ENCODE measurements around the gene MZF1. TPM values are rescaled to one million over a fixed set of nuclear protein-coding genes. Genes with fewer than 3 reads are reported as not detected.

Gene MZF1
- total RNA-seq, 2 experiments from 2014 or later, result 13.3 to 14.4 TPM

DNA sequence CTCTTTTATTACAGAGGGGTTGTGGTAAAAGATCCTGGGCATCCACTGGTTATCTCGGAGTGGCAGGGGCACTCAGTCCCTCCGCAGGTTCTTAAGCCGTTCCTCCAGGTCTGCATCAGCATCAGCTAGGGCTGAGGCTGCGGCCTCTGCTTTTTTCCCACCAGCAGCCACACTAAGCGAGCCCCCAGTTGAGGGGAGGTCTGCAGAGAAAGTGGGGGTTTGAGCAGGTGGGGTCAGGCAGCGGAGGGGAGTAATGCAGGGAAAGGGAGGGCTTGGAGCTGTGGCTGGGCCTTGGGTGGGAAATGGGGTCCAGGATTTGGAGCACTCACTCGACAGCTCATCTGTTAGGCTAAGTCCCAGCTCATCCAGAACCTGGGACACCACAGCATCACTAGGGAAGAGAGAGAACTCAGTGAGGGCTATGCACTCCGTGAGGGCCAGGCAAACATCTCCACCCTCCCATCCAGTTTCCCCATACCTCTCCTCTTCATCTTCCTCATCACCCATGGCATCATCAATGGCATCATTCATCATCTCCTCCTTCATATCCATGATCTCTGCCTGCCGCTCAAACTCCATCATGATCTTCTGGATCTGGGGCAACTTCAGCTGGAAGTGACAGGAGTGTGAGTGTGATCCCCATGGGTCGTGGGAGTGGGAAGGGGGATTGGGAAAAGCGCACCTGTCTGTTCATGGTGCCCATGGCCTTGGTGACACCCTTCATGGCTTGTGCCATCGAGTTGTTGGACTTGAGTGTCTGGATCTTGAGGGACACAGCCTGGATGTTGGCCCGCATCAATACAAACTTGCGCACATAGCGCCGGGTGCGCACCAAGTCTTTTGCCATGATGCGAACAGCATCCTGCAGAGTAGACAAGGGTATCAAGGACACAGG, 21.3 kb downstream of the MZF1 start:
- POLR2A ChIA-PET, result no interaction called here
- Mint-ChIP-seq H3K4me3 (no peak overlapping the region), H3K27me3 (no peaks in the 10 kb centered on the region), H3K36me3 (peaks cover 66% of the 10 kb centered on the region), H3K9me3 (no peaks in the 10 kb centered on the region), H3K27ac (no peak overlapping the region), H3K4me1 (ENCODE audit: low read depth) (peaks cover 55% of the 10 kb centered on the region)
- DNase-seq, result no peak
- CTCF ChIA-PET, result interaction anchor here (0.7 kb wide), 1 partner anchor 260 kb away, joined by 3 read pairs; no protein-coding TSS in a partner anchor
- intact Hi-C loops (cut with micrococcal nuclease), result no loop called here

DNA sequence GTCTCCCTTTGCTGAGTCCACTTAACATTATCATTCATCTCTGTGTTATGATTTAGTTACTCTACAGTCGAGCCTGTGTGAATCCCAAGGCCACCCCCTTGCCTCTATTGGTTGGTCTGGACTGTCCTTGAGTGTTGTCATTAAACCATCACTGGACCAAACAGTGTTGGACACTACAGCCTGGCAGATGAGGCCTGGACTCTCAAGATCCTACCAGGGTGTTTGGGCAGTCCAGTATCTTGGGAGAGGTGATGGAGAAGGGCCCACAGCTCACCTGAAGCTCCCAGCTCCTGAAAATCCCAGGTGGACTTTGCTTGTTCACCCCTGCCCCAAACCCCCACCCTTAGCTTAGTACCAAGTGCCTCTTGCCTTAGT, 22.0 kb downstream of the MZF1 start:
- POLR2A ChIA-PET, result no interaction called here
- CTCF ChIA-PET, result interaction anchor here (0.7 kb wide), 1 partner anchor 259 kb away, joined by 3 read pairs; no protein-coding TSS in a partner anchor
- DNase-seq, result no peak
- H3K27me3 Mint-ChIP-seq, result no peaks in the 10 kb centered on the region
- H3K9me3 Mint-ChIP-seq, result no peaks in the 10 kb centered on the region
- H3K4me3 Mint-ChIP-seq, result no peak overlapping the region
- H3K4me1 Mint-ChIP-seq (ENCODE audit: low read depth), result peaks cover 55% of the 10 kb centered on the region
- intact Hi-C loops (cut with micrococcal nuclease), result no loop called here
- peaks cover 66% of the 10 kb centered on the region for H3K36me3 Mint-ChIP-seq
- H3K27ac Mint-ChIP-seq, result no peak overlapping the region

DNA sequence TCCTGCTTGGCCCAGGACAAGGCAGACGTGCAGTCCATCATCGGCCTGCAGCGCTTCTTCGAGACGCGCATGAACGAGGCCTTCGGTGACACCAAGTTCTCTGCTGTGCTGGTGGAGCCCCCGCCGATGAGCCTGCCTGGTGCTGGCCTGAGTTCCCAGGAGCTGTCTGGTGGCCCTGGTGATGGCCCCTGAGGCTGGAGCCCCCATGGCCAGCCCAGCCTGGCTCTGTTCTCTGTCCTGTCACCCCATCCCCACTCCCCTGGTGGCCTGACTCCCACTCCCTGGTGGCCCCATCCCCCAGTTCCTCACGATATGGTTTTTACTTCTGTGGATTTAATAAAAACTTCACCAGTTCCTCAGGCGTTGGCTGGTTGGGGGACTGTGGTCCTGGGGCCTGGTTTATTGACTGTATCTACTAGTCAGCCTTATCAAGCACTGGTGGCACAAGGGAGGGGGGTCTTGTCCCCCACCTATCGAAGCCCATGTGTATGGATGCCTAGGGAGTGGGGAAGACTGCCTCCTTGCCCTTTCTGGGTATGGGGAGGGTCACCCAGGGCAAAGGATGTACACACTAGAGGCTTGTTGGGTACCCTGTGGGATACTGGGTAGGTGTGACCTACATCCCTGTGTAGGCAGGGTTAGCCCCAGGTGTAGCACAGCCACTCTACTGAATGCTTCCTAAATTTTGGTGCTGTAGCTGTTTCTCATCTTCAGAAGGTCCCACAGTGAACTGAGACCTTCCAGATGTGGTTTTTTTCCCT, 22.6 kb downstream of the MZF1 start:
- no peak for DNase-seq
- POLR2A ChIA-PET, result no interaction called here
- CTCF ChIA-PET, result interaction anchor here (0.8 kb wide), 1 partner anchor 31 kb away, joined by 3 read pairs; the partner anchor contains the start of gene ZBTB45
- Mint-ChIP-seq H3K9me3 (no peaks in the 10 kb centered on the region), H3K4me3 (no peak overlapping the region), H3K36me3 (peaks cover 69% of the 10 kb centered on the region), H3K27me3 (no peaks in the 10 kb centered on the region), H3K27ac (no peak overlapping the region), H3K4me1 (ENCODE audit: low read depth) (peaks cover 56% of the 10 kb centered on the region)
- intact Hi-C loops (cut with micrococcal nuclease), result no loop called here

DNA sequence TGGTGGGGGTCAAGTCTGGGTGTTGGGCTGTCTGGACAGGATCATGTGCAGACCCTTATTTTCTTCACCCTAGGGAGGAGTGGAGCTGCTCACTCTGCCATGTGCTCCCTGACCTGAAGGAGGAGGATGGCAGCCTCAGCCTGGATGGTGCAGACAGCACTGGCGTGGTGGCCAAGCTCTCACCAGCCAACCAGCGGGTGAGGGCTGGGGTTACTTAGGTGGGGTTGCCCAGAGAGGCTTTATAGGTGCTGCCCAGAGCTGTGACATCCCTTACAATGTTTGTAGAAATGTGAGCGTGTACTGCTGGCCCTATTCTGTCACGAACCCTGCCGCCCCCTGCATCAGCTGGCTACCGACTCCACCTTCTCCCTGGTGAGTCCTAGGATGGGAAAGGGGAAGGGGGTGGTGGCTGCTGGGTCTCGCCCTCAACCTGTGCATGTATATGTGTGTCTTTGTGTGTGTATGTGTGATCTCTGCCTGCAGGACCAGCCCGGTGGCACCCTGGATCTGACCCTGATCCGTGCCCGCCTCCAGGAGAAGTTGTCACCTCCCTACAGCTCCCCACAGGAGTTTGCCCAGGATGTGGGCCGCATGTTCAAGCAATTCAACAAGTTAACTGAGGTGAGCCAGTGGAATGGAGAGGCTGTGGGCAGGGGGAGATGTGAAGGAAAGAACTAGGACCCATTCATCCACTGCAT, 23.3 kb downstream of the MZF1 start:
- H3K4me3 Mint-ChIP-seq, result no peak overlapping the region
- H3K36me3 Mint-ChIP-seq, result peaks cover 70% of the 10 kb centered on the region
- peak overlapping the region; percentile 42 for H3K27ac Mint-ChIP-seq
- DNase-seq, result no peak
- H3K4me1 Mint-ChIP-seq (ENCODE audit: low read depth), result peaks cover 51% of the 10 kb centered on the region
- ChIA-PET CTCF (interaction anchor here (0.8 kb wide), 1 partner anchor 30 kb away, joined by 3 read pairs; the partner anchor contains the start of gene ZBTB45), POLR2A (no interaction called here)
- H3K9me3 Mint-ChIP-seq, result no peaks in the 10 kb centered on the region
- intact Hi-C loops (cut with micrococcal nuclease), result no loop called here
- no peaks in the 10 kb centered on the region for H3K27me3 Mint-ChIP-seq

DNA sequence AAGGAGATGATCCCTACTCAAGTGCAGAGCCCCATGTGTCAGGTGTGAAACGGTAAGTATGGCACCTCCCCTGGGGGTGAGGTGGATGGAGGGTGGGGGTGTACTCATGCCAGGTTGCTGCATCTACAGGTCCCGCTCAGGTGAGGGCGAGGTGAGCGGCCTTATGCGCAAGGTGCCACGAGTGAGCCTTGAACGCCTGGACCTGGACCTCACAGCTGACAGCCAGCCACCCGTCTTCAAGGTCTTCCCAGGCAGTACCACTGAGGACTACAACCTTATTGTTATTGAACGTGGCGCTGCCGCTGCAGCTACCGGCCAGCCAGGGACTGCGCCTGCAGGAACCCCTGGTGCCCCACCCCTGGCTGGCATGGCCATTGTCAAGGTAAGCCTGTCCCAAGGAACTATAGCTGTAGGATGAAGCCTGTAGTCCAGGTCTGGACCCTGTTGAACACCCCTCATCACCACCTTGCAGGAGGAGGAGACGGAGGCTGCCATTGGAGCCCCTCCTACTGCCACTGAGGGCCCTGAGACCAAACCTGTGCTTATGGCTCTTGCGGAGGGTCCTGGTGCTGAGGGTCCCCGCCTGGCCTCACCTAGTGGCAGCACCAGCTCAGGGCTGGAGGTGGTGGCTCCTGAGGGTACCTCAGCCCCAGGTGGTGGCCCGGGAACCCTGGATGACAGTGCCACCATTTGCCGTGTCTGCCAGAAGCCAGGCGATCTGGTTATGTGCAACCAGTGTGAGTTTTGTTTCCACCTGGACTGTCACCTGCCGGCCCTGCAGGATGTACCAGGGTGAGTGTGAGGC, 24.1 kb downstream of the MZF1 start:
- ChIA-PET CTCF (interaction anchor here (1.2 kb wide), 1 partner anchor 35 kb away, joined by 3 read pairs; no protein-coding TSS in a partner anchor), POLR2A (no interaction called here)
- H3K27ac Mint-ChIP-seq, result no peak overlapping the region
- no peaks in the 10 kb centered on the region for H3K9me3 Mint-ChIP-seq
- intact Hi-C loops (cut with micrococcal nuclease), result no loop called here
- peaks cover 45% of the 10 kb centered on the region for H3K4me1 Mint-ChIP-seq (ENCODE audit: low read depth)
- DNase-seq, result no peak
- no peaks in the 10 kb centered on the region for H3K27me3 Mint-ChIP-seq
- no peak overlapping the region for H3K4me3 Mint-ChIP-seq
- H3K36me3 Mint-ChIP-seq, result peaks cover 65% of the 10 kb centered on the region

DNA sequence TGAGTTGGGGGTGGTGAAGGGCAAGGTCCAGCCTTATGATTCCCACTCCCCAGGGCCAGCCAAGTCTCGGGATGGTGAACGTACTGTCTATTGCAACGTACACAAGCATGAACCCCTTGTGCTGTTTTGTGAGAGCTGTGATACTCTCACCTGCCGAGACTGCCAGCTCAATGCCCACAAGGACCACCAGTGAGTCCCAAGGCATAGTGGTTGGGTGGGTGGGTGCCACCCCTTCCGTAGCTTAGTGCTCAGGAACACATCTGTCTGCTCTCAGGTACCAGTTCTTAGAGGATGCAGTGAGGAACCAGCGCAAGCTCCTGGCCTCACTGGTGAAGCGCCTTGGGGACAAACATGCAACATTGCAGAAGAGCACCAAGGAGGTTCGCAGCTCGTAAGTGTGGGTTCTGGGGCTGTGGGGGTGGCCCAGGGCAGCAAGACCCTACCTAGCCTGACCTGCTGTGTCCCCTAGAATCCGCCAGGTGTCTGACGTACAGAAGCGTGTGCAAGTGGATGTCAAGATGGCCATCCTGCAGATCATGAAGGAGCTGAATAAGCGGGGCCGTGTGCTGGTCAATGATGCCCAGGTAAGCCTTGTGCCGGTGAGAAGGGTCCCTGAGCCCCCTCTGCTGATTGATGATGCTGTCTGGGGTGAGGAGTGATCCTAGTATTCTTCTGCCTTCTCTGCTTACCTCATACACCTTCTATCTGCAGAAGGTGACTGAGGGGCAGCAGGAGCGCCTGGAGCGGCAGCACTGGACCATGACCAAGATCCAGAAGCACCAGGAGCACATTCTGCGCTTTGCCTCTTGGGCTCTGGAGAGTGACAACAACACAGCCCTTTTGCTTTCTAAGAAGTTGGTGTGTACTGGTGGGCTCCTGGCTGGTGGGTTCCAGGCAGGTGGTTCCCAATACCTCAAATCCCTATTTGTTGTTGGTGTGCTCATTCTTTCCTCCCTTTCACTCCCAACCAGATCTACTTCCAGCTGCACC, 25.5 kb downstream of the MZF1 start:
- DNase-seq, result no peak
- ChIA-PET POLR2A (interaction anchor here (0.8 kb wide), 1 partner anchor 15 kb away, joined by 3 read pairs; no protein-coding TSS in a partner anchor), CTCF (interaction anchor here (5.1 kb wide), 1 partner anchor 28 kb away, joined by 61 read pairs; the partner anchor contains the start of gene ZBTB45)
- Mint-ChIP-seq H3K9me3 (no peaks in the 10 kb centered on the region), H3K27ac (peak overlapping the region; percentile 28), H3K36me3 (peaks cover 57% of the 10 kb centered on the region), H3K4me1 (ENCODE audit: low read depth) (peaks cover 39% of the 10 kb centered on the region), H3K4me3 (no peak overlapping the region), H3K27me3 (no peaks in the 10 kb centered on the region)
- intact Hi-C loops (cut with micrococcal nuclease), result no loop called here

DNA sequence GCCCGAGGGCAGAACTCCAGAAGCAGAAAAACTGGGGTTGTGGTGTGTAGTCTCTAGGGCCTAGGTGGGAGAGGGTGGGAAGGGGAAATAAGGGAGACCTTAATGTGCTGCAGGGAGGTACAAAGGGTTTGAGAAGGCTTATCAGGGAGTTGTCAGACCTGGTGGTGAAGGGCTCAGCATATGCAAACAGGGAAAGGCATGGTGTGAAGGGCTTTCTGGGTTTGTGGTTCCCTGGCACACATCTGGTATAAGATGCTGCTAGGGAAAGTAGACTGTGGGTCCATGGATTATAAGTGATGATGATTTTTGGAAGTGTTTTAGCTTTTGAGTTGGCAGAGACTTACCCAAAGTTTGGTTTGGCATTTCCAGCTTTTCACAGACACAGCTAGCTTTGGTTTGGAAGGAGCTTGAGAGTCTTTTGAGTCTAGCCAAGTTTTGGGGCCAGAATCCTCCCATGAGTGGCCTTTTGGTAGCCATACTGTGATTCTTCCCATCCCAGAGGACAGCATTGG, 27.1 kb downstream of the MZF1 start:
- Mint-ChIP-seq H3K27me3 (no peaks in the 10 kb centered on the region), H3K9me3 (no peaks in the 10 kb centered on the region), H3K4me1 (ENCODE audit: low read depth) (peaks cover 36% of the 10 kb centered on the region), H3K36me3 (peaks cover 47% of the 10 kb centered on the region), H3K27ac (peak overlapping the region; percentile 87), H3K4me3 (peak overlapping the region; percentile 97)
- ChIA-PET POLR2A (interaction anchor here (3.6 kb wide), 1 partner anchor 8 kb away, joined by 41 read pairs; the partner anchor contains the start of gene CHMP2A), CTCF (interaction anchor here (1.5 to 5.1 kb wide), 2 partner anchors 27 to 32 kb away, joined by 5 to 61 read pairs; partner anchors contain the start of gene ZBTB45)
- DNase-seq, result no peak
- intact Hi-C loops (cut with micrococcal nuclease), result no loop called here

DNA sequence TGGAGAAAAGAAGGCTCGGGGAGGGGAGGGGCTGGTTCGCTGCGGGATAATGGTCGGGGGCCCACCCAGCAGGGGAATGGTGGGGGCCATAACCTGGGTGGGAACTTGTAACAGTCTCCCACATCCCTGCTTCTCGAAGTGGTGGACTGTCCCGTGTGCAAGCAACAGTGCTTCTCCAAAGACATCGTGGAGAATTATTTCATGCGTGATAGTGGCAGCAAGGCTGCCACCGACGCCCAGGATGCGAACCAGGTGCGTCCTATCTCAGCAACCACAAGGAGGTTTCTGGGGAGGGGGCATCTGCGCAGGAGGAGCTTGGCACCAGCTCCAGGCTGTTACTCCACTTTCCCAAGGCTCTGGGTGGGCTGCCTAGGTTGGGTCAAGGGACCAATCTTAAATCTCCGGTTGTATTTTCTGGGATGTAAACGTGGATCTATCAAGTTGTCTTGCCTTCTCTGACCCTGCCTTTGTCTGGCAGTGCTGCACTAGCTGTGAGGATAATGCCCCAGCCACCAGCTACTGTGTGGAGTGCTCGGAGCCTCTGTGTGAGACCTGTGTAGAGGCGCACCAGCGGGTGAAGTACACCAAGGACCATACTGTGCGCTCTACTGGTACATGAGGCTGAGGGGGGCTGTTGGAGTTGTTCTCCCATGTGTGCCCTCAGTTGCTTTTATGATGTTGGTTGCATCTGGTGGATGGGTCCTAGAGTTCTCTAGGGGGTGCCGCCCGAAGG, 27.7 kb downstream of the MZF1 start:
- Mint-ChIP-seq H3K27ac (peak overlapping the region; percentile 87), H3K4me3 (peak overlapping the region; percentile 97), H3K4me1 (ENCODE audit: low read depth) (peaks cover 35% of the 10 kb centered on the region), H3K27me3 (peaks cover 1% of the 10 kb centered on the region), H3K36me3 (peaks cover 44% of the 10 kb centered on the region), H3K9me3 (no peaks in the 10 kb centered on the region)
- intact Hi-C loops (cut with micrococcal nuclease), result loop anchor here (2.0 kb wide), 1 partner anchor 79 kb away; the partner anchor contains the start of gene ZNF324
- POLR2A ChIA-PET, result interaction anchor here (2.1 to 3.6 kb wide), 4 partner anchors 9 to 32 kb away, joined by 13 to 41 read pairs (median 24); partner anchors contain the start of genes CHMP2A and ZBTB45
- DNase-seq, result no peak
- CTCF ChIA-PET, result interaction anchor here (1.5 to 5.1 kb wide), 2 partner anchors 26 to 31 kb away, joined by 5 to 61 read pairs; partner anchors contain the start of gene ZBTB45

DNA sequence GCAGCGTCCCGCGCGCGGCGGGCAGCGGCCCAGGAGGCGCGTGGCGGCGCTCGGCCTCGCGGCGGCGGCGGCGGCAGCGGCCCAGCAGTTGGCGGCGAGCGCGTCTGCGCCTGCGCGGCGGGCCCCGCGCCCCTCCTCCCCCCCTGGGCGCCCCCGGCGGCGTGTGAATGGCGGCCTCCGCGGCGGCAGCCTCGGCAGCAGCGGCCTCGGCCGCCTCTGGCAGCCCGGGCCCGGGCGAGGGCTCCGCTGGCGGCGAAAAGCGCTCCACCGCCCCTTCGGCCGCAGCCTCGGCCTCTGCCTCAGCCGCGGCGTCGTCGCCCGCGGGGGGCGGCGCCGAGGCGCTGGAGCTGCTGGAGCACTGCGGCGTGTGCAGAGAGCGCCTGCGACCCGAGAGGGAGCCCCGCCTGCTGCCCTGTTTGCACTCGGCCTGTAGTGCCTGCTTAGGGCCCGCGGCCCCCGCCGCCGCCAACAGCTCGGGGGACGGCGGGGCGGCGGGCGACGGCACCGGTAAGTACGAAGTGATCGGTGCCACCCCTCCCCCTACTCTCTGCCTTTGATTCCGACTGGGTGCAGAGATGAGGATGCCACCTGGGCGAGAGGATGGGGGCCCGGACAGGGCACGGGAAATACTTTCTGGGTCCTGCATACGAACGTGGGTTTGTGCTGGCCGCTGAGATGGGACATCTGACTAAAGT, 28.4 kb downstream of the MZF1 start:
- peaks cover 41% of the 10 kb centered on the region for H3K36me3 Mint-ChIP-seq
- peaks cover 1% of the 10 kb centered on the region for H3K27me3 Mint-ChIP-seq
- POLR2A ChIA-PET, result interaction anchor here (0.9 to 3.6 kb wide), 7 partner anchors 10 to 218 kb away, joined by 3 to 41 read pairs (median 13); partner anchors contain the start of genes CHMP2A, UBE2M, ZBTB45 and ZSCAN22

More for the DNA sequence above, 28.4 kb downstream of the MZF1 start:
- peak overlapping the region; percentile 95 for H3K27ac Mint-ChIP-seq
- H3K4me1 Mint-ChIP-seq (ENCODE audit: low read depth), result peaks cover 32% of the 10 kb centered on the region
- no peaks in the 10 kb centered on the region for H3K9me3 Mint-ChIP-seq
- DNase-seq, result peak; percentile 79
- CTCF ChIA-PET, result interaction anchor here (1.0 to 5.1 kb wide), 4 partner anchors 10 to 56 kb away, joined by 3 to 61 read pairs (median 6); partner anchors contain the start of genes CHMP2A and ZBTB45
- peak overlapping the region; percentile 97 for H3K4me3 Mint-ChIP-seq
- intact Hi-C loops (cut with micrococcal nuclease), result loop anchor here (1.0 to 2.0 kb wide), 7 partner anchors 11 to 239 kb away; partner anchors contain the start of genes CHMP2A, ERVK3-1, MZF1 and ZBTB45

Measured in activated CD4-positive, alpha-beta memory T cell treated with anti-CD3 and anti-CD28 coated beads for 36 hours (primary cell).